Measurements from ENCODE around the gene RAMP1.

- TF ChIP-seq CTCF (IDR thresholded peaks at IDR 0.05) (no peak), POLR2AphosphoS5 (IDR thresholded peaks at IDR 0.05) (no peak)
Observed at GRCh38 chr2:237866101-237866621, 6.7 kb downstream of the RAMP1 start.

All from suprapubic skin (tissue), 3 donors.